Type B pancreatic cell (in vitro differentiated cells): ENCODE results near the gene PAX9. TPM values are rescaled to one million over a fixed set of nuclear protein-coding genes. Genes with fewer than 3 reads are reported as not detected.

Source experiments
- DNase-seq: peaks from one replicate; pipeline ENCODE4 v3.0.0; 2021; ENCODE audit warnings: mixed read lengths; ENCODE audit not compliant: unreplicated experiment; ENCODE audit errors: extremely low spot score
- H3K27ac Mint-ChIP-seq: 2 replicates; pipeline ENCODE4 v1.8.0; 2021; ENCODE audit warnings: mild to moderate bottlenecking, mixed read lengths
- H3K27me3 Mint-ChIP-seq: 2 replicates; pipeline ENCODE4 v1.8.0; 2021; ENCODE audit warnings: mixed read lengths
- H3K36me3 Mint-ChIP-seq: 2 replicates; pipeline ENCODE4 v1.8.0; 2021; ENCODE audit warnings: mixed read lengths
- H3K4me1 Mint-ChIP-seq: one replicate; pipeline ENCODE4 v1.8.0; 2021; ENCODE audit warnings: mixed read lengths; ENCODE audit not compliant: unreplicated experiment
- H3K4me3 Mint-ChIP-seq: 2 replicates; pipeline ENCODE4 v1.8.0; 2021; ENCODE audit warnings: mild to moderate bottlenecking, mixed read lengths
- H3K9me3 Mint-ChIP-seq: 2 replicates; pipeline ENCODE4 v1.8.0; 2021; ENCODE audit warnings: mixed read lengths
- CTCF ChIP-seq: fragments of 200-600 bp; sonication (generic); conservative IDR thresholded peaks from 2 replicates; pipeline ENCODE4 v1.5.0; 2021; ENCODE audit warnings: antibody characterized with exemption, mild to moderate bottlenecking
- total RNA-seq: library from RNA; stranded (reverse); gene quantifications from 2 replicates; pipeline ENCODE4 v1.2.1, GENCODE V29; 2021; ENCODE audit warnings: low replicate concordance

Gene PAX9
- total RNA-seq, 1 donor from 2014 or later: 5.6 TPM

GRCh38 chr14:36660736-36661505 lies 739 bp upstream of the PAX9 start:
- Mint-ChIP-seq H3K9me3 (no peaks in the 10 kb centered on the region), H3K4me1 (peaks cover 31% of the 10 kb centered on the region), H3K36me3 (peaks cover 4% of the 10 kb centered on the region), H3K27me3 (peaks cover 100% of the 10 kb centered on the region), H3K4me3 (peak overlapping the region; percentile 91), H3K27ac (peak overlapping the region; percentile 58)
- no peak for TF ChIP-seq CTCF
- DNase-seq: no peak

GRCh38 chr14:36662258-36662542 lies 540 bp downstream of the PAX9 start:
- TF ChIP-seq CTCF: no peak
- H3K4me1 Mint-ChIP-seq: peaks cover 31% of the 10 kb centered on the region

GRCh38 chr14:36662543-36663403 lies 1.1 kb downstream of the PAX9 start:
- H3K4me1 Mint-ChIP-seq: peaks cover 31% of the 10 kb centered on the region
- TF ChIP-seq CTCF: peak; percentile 56

More at GRCh38 chr14:36662258-36662542, 540 bp downstream of the PAX9 start:
- Mint-ChIP-seq H3K9me3 (no peaks in the 10 kb centered on the region), H3K4me3 (peak overlapping the region; percentile 91), H3K27me3 (peaks cover 98% of the 10 kb centered on the region), H3K27ac (peak overlapping the region; percentile 58), H3K36me3 (peaks cover 4% of the 10 kb centered on the region)
- no peak for DNase-seq

GRCh38 chr14:36663404-36664321 lies 2.0 kb downstream of the PAX9 start:
- Mint-ChIP-seq H3K4me3 (peak overlapping the region; percentile 91), H3K4me1 (peaks cover 31% of the 10 kb centered on the region), H3K27me3 (peaks cover 93% of the 10 kb centered on the region), H3K27ac (peak overlapping the region; percentile 39), H3K36me3 (peaks cover 4% of the 10 kb centered on the region), H3K9me3 (no peaks in the 10 kb centered on the region)
- DNase-seq: no peak
- TF ChIP-seq CTCF: no peak

More at GRCh38 chr14:36662543-36663403, 1.1 kb downstream of the PAX9 start:
- Mint-ChIP-seq H3K27me3 (peaks cover 98% of the 10 kb centered on the region), H3K4me3 (peak overlapping the region; percentile 91), H3K27ac (peak overlapping the region; percentile 58), H3K36me3 (peaks cover 4% of the 10 kb centered on the region), H3K9me3 (no peaks in the 10 kb centered on the region)
- DNase-seq: no peak
